Chondrocyte (in vitro differentiated cells): ENCODE measurements around the gene ST6GALNAC4. TPM values are rescaled to one million over a fixed set of nuclear protein-coding genes. Genes with fewer than 3 reads are reported as not detected.
A peak's percentile ranks its signal among the peaks of the same experiment; 100 is the strongest.

Experiments
- DNase-seq: peaks from one replicate; pipeline ENCODE4 v3.0.0; 2021; ENCODE audit warnings: mixed read lengths, low spot score
- H3K27ac Mint-ChIP-seq: one replicate; pipeline ENCODE4 v1.8.0; 2021; ENCODE audit warnings: mild to moderate bottlenecking, moderate library complexity, mixed read lengths; ENCODE audit not compliant: unreplicated experiment
- H3K27me3 Mint-ChIP-seq: 2 replicates; pipeline ENCODE4 v1.8.0; 2021; ENCODE audit warnings: low read depth, mixed read lengths
- H3K36me3 Mint-ChIP-seq: 2 replicates; pipeline ENCODE4 v1.8.0; 2021; ENCODE audit warnings: low read depth, mixed read lengths
- H3K4me1 Mint-ChIP-seq: 2 replicates; pipeline ENCODE4 v1.8.0; 2021; ENCODE audit warnings: low read depth, mild to moderate bottlenecking, mixed read lengths
- H3K4me3 Mint-ChIP-seq: one replicate; pipeline ENCODE4 v1.8.0; 2021; ENCODE audit warnings: mild to moderate bottlenecking, moderate library complexity, mixed read lengths; ENCODE audit not compliant: unreplicated experiment
- H3K9me3 Mint-ChIP-seq: 2 replicates; pipeline ENCODE4 v1.8.0; 2021; ENCODE audit warnings: low read depth, mixed read lengths
- total RNA-seq: library from RNA; stranded (reverse); gene quantifications from 3 replicates; pipeline ENCODE4 v1.2.1, GENCODE V29; 2021
- TF ChIP-seq, protein P1 (sequence below): fragments of 200-600 bp; sonication (generic); IDR thresholded peaks from 2 replicates; pipeline ENCODE4 v1.5.0; 2021; ENCODE audit warnings: antibody characterized with exemption, mild to moderate bottlenecking, moderate library complexity

ST6GALNAC4 gene
- total RNA-seq, 1 donor from 2014 or later: 25.5 TPM

DNA sequence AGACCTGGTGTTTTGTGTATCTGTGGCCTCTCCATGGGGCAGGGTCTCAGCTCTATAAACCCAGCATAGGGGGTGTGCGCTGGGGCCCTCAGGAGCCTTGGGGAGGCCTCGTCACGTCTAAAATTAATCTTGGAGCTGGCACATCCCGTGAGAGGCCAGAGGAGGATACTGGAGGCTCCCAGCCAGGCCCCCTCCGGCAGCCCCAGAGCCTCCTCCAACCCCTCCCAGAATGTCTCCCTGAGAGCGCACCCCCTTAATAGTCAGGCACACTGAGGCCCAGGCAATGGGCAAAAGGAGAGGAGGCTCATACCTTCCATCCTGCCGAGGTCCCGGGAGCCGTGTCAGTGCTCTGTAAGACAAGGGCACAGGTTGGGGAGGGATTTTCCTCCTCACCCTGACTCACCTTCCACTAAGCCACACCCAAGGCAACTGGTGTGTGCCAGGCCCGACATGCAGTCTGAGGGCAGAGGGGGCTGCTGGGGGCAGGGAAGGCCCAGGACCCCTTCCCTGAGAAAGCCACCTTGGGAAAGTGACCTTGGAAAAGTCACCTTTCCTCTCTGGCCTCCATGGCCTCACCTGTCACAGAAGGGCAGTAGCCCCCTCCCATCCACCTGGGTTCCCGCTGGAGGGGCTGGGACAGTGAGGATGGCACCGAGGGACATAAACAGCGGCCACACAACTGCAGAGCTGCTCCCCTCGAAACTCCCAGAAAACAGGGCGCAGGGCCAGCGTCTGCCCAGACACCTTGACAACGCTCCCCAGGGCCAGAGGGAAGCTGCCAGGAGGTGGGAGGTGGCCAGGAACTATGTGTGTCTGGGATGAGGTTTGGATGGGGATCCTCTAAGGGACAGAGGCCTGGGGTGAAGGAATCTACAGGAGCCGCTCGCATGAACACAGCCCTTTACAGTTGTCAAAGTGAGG lies 42.3 kb downstream of the ST6GALNAC4 start:
- Mint-ChIP-seq H3K4me3 (no peak overlapping the region), H3K36me3 (peaks cover 11% of the 10 kb centered on the region), H3K27ac (peak overlapping the region; percentile 5), H3K27me3 (no peaks in the 10 kb centered on the region), H3K4me1 (peaks cover 38% of the 10 kb centered on the region), H3K9me3 (no peaks in the 10 kb centered on the region)
- TF ChIP-seq, protein P1, sequence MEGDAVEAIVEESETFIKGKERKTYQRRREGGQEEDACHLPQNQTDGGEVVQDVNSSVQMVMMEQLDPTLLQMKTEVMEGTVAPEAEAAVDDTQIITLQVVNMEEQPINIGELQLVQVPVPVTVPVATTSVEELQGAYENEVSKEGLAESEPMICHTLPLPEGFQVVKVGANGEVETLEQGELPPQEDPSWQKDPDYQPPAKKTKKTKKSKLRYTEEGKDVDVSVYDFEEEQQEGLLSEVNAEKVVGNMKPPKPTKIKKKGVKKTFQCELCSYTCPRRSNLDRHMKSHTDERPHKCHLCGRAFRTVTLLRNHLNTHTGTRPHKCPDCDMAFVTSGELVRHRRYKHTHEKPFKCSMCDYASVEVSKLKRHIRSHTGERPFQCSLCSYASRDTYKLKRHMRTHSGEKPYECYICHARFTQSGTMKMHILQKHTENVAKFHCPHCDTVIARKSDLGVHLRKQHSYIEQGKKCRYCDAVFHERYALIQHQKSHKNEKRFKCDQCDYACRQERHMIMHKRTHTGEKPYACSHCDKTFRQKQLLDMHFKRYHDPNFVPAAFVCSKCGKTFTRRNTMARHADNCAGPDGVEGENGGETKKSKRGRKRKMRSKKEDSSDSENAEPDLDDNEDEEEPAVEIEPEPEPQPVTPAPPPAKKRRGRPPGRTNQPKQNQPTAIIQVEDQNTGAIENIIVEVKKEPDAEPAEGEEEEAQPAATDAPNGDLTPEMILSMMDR: no peak
- DNase-seq: no peak

DNA sequence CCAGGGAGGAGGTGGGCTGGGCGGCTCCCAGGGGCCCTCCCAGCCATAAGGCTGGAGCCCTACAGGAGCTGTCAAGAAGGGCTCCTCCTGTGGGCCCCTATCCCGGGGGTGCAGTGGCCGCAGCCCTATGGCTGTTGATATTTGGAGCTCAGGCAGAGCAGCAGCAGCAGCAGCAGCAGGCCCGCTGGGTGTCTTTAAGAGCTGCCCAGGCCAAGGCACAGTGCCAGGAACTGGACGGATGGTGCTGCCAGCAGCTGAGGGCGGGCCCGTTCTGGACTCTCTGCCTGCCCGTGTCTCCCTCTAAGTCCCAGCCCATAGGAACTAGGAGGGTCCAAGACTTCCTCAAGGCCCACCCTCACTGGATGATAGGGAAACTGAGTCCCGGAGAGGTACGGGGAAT lies 43.0 kb downstream of the ST6GALNAC4 start:
- DNase-seq: no peak
- H3K4me3 Mint-ChIP-seq: no peak overlapping the region
- H3K27ac Mint-ChIP-seq: no peak overlapping the region
- TF ChIP-seq, protein P1: no peak
- no peaks in the 10 kb centered on the region for H3K9me3 Mint-ChIP-seq
- H3K4me1 Mint-ChIP-seq: peaks cover 38% of the 10 kb centered on the region
- H3K27me3 Mint-ChIP-seq: no peaks in the 10 kb centered on the region
- H3K36me3 Mint-ChIP-seq: peaks cover 11% of the 10 kb centered on the region

DNA sequence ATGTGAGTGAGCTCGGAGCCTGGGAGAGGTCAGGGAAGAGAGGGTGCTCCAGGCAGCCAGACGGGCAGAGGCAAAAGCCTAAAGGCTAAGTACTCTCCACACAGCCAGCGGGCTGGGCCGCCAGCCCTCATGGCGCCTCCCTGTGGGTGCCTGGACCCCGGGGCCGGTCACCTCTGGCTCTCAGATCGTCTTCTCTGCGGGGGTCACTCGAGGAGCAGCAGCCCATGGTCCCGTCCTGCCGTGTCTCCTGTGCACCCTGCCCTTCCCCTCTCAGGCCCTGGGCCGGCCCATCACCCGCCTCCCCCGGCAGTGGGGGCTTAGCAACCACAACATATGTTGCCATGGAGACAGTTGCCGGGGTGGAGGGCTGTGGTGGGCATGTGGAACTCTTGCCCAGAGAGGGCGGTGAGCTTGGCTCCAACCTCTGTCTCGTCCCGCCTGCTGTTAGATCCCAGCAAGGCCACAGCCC lies 43.6 kb downstream of the ST6GALNAC4 start:
- peaks cover 15% of the 10 kb centered on the region for H3K36me3 Mint-ChIP-seq
- no peaks in the 10 kb centered on the region for H3K27me3 Mint-ChIP-seq
- TF ChIP-seq, protein P1: no peak
- H3K4me1 Mint-ChIP-seq: peaks cover 36% of the 10 kb centered on the region
- H3K27ac Mint-ChIP-seq: no peak overlapping the region
- H3K4me3 Mint-ChIP-seq: no peak overlapping the region
- no peaks in the 10 kb centered on the region for H3K9me3 Mint-ChIP-seq
- no peak for DNase-seq

DNA sequence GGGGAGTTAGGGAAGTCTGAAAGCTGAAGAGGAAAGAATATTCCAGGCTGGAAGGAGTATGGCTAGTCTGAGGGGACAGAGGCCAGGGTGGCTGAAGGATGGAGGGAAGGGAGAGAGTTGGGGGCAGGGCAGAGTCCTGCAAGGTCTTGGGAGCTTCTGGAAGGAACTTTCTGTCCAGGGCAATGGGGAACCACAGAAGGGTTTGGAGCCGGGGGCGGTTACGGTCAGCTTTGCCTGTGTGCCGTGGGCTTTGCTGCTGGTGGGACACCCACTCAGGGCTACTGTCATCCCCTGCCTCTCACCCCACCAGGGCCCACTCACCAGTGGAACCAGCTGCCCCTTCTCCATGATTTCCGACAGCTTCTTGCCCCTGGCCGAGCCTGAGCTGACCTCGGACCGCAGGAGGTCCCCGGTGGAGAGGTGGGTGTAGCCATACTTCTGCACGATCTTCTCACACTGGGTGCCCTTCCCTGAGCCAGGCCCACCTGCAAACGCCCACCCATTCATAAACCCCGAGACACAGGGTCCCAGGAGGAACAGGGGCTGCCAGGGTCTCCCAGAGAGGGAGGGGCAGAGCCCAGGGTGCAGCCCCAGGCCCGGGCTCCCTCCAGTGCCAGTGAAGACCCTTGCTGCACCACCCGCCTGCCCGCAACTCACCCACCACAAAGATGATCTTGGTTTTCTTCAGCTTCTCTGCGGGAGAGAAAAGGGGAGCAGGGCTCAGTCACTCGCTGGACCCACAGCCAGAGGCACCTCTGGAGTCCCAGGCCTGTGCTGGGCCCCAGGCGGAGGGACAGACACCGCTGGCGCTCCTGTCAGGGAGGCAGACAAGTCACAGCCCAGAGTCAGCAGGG lies 44.2 kb downstream of the ST6GALNAC4 start:
- Mint-ChIP-seq H3K27ac (no peak overlapping the region), H3K36me3 (peaks cover 16% of the 10 kb centered on the region), H3K27me3 (no peaks in the 10 kb centered on the region), H3K4me1 (peaks cover 30% of the 10 kb centered on the region), H3K9me3 (no peaks in the 10 kb centered on the region), H3K4me3 (no peak overlapping the region)
- DNase-seq: no peak
- TF ChIP-seq, protein P1: no peak

DNA sequence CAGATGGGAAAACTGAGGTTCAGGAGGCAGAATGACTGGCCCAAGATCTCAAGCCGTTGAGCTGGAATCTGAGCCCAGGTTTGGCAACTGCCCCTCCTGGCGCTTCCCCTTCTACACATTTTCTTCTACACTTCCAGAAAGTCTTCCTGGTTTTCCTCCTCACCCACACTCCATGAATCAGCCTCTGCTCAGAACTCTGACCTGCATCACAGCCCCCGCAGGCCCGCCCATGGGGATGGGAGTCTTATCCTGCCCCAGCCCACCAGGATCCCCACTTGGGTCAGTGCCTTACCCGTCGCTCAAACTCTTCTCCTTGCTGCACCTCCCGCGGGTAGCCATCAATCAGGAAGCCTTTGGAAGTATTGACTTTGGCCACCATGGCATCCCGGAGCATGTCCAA lies 45.3 kb downstream of the ST6GALNAC4 start:
- Mint-ChIP-seq H3K27me3 (no peaks in the 10 kb centered on the region), H3K27ac (no peak overlapping the region), H3K9me3 (no peaks in the 10 kb centered on the region), H3K36me3 (peaks cover 16% of the 10 kb centered on the region), H3K4me1 (peaks cover 23% of the 10 kb centered on the region), H3K4me3 (no peak overlapping the region)
- DNase-seq: no peak
- TF ChIP-seq, protein P1: no peak
